ENCODE measurements around the gene ANXA9.

ANXA9 gene, protein sequence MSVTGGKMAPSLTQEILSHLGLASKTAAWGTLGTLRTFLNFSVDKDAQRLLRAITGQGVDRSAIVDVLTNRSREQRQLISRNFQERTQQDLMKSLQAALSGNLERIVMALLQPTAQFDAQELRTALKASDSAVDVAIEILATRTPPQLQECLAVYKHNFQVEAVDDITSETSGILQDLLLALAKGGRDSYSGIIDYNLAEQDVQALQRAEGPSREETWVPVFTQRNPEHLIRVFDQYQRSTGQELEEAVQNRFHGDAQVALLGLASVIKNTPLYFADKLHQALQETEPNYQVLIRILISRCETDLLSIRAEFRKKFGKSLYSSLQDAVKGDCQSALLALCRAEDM

DNA sequence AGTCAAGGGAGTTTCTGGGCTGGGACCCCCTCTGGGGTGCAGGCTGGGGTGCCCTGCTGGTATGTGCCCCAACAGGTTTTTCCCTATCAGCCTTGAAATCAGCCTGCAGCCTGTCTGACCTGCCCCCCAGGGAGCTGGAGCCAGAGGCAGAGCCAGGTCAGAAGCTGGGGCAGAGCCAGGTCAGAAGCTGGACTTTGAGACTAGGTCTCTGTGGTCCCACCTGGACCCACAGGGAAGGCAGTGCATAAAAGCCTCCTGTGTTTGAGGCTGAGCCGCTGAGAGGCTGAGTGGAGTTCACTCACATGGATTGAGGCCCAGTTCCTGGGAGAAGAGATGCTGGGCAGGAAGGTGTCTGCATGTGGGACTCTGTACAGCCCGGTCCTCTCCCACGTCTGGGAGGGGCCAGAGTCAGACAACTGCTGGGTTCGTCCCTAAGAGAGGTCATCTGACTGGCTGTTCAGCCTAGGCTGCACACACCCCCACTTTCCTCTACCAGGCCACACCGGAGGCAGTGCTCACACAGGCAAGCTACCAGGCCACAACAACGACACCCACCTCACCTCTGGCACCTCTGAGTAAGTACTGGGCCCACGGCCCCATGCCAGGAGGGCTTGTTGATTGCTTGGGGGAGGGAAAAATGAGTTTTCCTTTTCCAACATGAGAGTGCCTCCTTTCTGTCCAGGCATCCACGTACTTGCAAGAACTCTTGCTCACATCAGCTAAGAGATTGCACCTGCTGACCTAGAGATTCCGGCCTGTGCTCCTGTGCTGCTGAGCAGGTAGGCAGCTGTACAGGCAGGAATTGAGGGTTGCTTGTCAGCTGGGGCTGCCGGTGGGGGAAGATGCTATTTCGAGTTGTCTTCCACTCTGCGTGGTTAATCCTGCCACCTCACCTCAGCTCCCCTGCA is at the start of gene ANXA9:
Gene ANXA9 (plus strand): TSS at position 488 of the 908 bp plus-strand sequence. CDS start 814 bp downstream, outside the sequence.
- DNase-seq (ENCODE audit: low read depth) = no peak

DNA sequence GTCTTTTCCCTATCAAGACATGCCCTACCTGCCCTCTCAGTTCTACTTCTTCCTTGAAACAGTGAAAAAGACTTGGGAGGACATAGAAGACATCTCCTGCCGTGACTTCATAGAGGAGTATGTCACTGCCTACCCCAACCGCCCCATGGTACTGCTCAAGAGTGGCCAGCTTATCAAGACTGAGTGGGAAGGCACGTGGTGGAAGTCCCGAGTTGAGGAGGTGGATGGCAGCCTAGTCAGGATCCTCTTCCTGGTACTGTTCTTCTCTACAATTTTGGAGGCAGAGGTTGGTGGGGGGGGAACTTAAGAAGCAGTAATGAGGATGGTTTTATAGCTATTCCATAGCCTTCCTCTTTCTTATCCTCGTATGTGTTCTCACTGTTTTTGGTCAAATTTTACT is 37.2 kb upstream of the ANXA9 start:
- DNase-seq (ENCODE audit: low read depth) = no peak

DNA sequence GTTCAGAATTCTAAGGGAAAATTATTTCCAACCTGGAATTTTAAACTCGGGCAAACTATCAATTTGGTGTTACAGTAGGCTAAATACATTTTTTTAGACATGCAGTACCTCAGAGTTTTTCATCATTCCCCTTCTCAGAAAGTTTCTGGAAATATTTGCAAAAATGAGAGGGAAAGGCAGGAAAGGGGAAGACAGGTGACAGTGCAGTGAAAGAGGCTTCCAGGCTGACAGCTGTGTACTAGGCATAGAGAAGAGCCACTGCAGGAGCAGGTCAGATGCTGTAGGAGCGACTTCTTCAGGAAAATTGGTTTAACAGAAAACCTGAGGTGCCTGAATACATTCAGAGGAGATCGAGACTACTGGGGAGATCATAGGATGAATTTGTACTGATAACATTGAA is 27.4 kb upstream of the ANXA9 start:
- no peak for DNase-seq (ENCODE audit: low read depth)

DNA sequence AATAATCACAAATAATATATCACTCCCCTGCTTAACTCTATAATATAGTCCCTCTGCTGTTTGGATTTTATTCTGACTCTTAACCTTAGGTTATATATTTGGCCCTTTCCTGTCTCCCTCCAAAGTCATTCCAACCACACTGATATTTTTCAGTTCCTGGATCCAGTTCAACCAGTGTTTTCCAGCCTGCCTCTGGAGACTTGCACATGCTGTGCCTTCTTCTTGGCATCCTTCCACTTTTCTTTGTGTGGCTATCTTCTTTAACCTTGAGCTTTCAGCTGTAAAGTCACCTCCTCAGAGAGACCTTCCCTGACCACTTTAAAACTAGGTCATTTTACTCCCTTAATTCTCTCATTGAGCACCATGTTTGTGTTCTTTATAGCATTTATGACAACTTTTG is 26.8 kb upstream of the ANXA9 start:
- no peak for DNase-seq (ENCODE audit: low read depth)

DNA sequence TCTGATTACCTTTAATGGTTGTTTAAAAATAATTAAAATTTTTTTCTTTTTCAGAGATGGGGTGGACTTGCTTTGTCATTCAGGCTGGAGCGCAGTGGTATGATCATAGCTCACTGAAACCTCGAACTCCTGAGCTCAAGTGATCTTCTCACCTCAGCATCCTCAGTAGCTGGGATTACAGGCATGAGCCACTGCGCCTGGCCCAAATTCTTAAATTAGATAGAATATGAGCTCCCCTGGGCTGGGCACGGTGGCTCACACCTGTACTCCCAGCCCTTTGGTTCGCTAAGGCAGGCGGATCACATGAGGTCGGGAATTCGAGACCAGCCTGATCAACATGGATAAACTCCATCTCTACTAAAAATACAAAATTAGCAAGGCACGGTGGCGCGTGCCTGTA is 24.4 kb upstream of the ANXA9 start:
- DNase-seq (ENCODE audit: low read depth) = no peak

DNA sequence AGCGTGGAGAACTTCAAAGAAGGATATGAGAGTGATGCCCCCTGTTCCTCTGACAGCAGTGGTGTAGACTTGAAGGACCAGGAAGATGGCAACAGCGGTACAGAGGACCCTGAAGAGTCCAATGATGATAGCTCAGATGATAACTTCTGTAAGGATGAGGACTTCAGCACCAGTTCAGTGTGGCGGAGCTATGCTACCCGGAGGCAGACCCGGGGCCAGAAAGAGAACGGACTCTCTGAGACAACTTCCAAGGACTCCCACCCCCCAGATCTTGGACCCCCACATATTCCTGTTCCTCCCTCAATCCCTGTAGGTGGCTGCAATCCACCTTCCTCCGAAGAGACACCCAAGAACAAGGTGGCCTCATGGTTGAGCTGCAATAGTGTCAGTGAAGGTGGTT is 21.4 kb upstream of the ANXA9 start:
- no peak for DNase-seq (ENCODE audit: low read depth)

DNA sequence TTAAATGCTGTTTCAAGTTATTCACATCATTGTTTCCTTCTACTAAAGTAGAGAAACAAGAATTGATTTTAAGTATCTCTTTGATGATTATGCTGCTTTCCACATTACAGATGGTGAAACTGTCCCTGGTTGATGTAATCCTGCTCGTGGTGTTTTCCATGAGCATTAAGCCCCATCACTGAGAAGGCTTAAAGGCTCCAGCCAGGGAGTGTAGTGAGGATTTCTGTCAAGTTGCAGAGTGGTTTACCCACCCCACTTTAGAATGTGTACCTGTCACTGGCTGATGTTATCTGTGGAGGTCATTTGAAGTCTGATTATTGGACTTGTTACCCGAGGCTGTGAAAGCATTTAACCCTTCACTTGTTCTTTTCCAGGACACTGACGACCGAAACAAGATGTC is 20.3 kb upstream of the ANXA9 start:
- no peak for DNase-seq (ENCODE audit: low read depth)

DNA sequence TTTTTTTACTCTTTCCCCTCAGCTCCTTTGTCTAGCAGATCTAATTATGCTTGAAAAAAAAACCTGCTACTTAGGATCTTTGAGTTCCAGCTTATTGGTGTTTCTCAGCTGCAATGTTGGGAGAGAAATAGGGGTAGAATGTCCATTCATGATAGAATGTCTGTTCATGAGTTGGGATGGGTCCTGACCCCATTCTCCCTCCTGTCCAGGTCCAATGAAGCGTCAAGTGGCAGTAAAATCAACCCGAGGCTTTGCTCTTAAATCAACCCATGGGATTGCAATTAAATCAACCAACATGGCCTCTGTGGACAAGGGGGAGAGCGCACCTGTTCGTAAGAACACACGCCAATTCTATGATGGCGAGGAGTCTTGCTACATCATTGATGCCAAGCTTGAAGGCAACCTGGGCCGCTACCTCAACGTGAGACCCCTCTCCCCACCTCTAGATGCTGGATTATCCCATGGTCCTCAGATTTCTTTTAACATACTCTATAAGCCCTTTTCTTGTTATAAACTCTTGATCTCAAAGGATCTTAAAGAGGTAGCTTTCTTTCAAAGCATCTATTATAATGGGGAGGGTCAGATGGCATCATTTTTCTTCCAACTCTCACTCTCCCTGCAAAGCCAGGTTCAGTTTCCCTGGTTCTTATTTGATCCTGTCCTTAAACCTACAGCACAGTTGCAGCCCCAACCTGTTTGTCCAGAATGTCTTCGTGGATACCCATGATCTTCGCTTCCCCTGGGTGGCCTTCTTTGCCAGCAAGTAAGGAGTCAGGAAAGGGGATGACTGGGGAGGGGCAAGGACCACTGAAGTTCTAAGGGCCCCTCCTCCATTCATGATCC is 18.6 kb upstream of the ANXA9 start:
- no peak for DNase-seq (ENCODE audit: low read depth)

DNA sequence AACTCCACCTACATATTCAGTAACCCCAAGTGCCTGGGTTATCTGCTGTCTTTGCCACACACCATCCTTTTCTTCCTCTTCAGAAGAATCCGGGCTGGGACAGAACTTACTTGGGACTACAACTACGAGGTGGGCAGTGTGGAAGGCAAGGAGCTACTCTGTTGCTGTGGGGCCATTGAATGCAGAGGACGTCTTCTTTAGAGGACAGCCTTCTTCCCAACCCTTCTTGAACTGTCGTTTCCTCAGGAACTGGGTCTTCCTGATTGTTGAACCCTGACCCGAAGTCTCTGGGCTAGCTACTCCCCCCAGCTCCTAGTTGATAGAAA is 18.0 kb upstream of the ANXA9 start:
- no peak for DNase-seq (ENCODE audit: low read depth)

DNA sequence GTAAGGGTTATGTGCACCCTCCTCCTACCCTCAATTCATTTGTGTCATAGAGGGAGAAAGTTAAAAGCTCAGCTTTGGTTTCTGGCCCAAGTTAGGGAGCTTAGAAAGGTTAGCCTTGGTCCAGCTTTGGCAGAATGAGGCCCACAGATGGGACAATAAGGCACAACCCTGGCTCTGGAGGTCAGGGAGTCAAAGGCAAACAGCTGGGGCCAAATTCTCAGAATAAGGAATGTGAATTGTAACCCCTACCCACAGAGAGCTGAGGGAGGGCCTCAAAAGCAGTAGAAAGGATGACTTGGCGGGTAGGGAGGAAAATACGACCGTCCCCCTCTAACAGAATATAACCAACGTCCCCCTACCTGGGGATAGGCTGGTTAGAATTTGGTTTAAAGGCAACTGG is 16.5 kb upstream of the ANXA9 start:
- no peak for DNase-seq (ENCODE audit: low read depth)

DNA sequence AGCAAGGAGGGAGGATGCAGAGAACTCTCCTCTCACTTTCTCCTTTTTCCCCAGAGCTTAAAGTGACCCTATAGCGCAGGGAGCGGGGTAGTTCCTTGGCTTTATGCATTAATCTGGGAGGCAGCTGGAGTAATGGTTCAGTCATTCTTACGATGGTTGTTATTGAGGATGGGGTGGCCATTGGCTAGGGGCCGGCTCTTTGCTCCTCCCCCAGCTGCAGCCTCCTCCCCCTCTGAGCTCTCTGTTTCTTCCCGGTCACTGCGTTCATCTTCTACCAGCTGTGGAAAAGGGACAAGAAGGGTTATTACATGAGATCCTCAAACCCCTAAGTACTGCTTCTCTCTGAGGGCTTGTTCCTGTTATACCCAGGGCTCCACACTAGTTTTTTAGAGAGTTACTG is 16.1 kb upstream of the ANXA9 start:
- no peak for DNase-seq (ENCODE audit: low read depth)

DNA sequence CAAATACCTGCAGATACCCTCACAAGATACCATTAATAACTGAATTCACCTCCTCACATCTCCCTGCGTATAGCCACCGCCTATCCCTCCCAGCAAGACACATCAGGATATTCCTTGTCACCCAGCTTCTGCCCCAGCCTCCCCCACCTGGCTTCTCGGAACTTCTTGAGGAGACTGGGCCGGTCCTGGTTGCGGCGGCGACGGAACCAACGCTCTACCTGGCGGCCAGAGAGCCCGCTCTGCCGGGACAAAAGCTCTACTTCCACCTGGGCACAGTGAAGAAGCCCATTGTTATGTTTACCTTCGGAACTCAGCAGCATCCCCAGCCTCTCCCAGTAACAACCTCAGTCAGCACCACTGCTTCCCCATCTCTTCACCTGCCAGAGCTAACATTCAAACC is 14.2 kb upstream of the ANXA9 start:
- DNase-seq (ENCODE audit: low read depth) = no peak

DNA sequence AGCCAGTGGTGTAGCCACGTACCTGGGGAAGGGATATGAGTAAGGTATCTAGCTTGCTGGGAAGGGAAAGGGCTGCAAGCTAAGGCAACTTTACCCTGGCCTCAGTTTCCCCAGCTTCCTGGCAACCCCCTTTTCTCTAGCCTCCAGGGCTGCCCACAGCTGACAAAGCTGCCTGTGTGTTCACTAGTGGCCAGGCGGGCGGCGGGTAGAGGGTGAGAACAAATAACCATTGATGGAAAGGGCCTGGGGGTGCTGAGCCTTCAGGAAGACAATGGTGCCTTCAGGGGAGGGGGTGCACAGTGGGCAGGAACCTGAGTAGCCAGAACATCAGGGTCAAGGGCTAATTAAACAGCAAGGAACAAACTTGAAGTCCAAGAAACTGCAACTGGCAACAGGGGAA is 13.6 kb upstream of the ANXA9 start:
- no peak for DNase-seq (ENCODE audit: low read depth)

DNA sequence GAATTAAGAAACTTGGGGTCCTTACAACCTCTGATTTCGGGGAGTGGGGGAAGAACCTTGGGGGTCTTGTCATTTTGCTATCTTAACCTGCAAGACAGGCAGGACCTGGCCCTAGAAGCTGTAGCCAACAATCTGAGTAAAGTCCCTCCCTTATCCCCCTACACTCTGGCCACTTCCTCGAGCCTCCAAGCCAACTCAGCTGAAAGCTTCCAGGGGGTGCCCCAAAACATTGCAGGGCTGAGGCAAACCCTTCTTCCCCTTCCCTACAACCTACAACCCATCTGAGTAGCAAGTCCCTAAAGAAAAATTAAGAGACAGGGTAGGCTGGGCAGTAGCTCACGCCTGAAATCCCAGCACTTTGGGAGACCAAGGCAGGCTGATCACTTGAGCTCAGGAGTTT is 12.5 kb upstream of the ANXA9 start:
- no peak for DNase-seq (ENCODE audit: low read depth)

DNA sequence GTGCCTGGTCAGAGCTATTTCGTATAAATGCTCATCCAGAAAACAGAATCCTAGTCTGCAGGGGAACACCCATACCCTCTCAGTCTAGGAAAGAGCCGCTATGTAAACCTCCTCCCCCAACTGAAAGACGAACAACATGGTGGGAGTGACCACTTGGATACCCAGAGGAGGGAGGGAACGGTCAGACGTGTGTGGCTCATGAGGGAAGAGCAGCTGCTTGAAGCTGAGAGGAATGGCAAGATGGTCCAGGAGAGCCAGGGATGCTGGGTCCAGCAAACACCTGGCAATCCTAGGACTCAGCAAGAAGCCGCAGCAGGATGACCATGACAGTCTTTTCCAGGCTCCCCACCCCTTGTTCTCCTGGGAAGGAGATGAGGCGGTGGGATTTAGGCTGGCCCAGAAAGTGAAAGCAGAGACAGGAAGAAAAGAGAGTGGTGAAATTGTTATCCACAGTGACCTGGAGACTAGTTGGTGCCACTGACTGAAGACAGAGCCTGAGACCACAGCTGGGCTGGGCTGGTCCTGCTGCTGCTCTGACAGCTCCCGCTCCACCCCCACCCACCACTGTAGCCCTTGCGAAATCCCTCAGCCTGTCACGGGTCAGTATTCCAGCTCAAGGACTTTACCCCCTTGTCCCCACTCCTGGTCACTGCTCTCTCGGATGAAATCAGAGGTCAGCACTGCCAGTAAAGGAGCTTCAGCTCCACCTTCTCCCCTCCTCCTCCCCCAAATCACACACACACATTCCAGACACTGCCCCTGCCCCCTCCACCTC is 11.1 kb upstream of the ANXA9 start:
- DNase-seq (ENCODE audit: low read depth) = peak; percentile 71

DNA sequence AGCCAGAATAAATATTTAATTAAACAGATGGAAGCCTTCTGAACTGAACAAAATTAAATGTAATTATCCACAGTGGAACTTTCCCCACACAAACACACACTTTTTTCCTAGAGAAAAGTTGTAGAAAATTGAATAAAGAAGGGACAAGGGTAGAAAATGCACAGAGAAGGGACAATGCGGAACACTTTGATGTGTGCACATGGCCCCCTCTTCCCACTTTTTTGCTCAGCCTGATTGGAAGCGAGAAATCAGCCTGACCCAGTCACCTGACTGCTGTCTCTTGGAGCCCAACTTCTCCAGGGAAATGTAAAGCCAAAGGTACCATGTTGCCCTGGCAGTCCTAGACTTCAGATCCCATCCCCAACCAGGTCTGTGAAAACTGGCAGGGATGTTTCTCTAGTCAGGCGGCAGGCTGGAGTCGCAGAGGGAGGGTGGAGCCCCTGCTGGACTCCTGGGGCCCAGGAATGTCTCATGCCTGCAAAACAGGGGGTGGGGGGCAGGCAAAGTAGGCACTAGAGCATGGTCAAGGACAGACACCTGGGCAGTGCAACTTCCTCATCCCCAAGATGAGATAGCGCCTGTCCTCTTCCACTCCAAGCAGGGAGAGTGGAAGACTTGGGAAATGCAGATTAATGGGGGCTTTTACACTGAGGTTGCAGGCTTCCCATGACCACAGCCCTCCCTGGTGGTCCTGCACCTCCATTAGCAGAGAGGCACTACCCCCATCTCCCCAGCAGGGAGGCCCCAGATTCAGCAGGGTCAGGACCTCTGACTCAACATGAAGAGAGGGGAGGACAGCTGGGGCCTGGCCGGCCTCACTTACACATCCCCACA is 10.3 kb upstream of the ANXA9 start:
- DNase-seq (ENCODE audit: low read depth) = no peak

DNA sequence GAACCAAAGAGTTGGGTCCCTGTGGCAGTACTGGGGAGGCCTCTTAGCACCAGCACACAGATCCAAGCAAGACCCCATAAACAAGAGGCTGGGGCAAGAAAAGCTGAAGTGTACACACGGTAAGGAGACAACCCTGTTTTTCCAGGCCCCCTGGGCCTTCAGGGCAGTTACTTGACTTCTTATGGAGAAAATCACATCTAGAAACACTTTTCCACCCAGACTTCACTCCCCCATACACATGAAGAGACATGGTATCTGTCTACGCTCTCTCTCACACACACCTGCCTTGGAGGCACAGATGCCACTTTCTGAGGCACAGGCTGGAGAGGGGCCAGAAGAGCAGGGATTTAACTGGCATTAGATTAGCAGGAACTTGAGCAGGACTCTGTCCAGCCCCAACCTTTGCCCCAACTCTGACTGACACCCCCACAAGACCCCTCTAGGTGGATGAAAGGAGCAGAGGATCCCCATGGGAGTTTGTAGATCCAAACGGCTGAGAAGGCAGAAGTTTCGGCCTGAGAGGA is 9.6 kb upstream of the ANXA9 start:
- DNase-seq (ENCODE audit: low read depth) = no peak

DNA sequence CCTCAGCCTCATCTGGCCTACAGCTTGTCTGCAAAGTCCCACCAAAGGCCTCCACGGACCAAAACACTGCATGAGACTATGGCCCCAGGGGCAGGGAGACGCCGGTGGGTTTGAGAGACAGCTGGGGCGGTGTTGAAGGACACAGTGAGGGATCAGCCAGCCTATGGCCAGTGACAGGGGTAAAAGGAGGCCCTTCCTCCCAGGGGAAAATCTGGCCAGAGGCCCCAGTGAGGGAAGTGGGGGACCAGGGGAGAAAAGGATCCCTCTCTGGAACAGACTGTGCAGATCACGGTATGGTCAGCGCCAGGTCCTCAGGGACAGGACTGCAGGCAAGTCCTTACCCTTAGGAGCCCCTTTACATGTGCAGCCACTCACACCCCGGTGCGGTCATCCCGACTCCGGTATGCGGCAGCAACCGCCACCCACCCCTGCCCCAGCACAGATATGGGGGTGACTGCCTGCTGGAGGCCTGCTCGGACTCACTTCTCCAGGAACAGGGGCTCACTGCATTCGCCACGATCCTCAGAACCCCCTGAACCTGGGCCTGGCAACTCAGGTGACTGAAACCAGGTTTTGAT is 8.7 kb upstream of the ANXA9 start:
- no peak for DNase-seq (ENCODE audit: low read depth)

DNA sequence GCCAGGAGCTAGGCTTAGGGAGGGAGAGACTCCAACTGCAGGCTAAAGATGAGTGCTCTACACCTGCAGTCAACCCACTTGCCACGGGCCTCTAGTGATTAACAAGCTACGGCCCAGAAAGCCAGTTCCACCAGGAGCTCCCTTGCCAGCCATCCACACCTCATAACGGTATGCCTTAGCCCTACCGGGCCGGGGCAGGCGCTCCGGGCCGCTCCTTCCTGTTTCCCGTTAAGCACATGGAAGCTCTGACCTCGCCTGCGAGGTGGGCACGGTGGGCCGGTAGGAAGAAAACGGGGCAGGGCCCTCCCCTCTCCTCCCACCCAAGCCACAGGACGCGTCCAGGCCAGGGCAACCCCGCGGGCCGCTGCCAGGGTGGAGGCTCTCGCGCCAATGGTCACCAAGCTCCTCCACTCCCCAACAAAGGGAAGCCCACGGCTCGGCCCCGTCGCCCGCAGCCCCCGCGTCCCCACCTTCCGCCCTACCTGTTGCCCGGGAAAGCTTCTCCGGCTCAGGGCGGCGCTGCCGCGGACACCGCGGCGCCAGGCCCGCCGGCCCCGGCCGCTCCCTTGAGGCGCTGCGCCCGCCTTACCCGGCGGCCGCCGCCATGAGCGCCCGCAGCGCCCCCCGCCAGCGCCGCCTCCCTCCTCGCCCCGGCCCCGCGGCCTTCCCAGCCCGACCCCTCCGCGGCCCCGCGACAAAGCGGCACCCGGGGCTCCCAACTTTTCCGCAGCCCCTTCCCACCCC is 8.1 kb upstream of the ANXA9 start:
- no peak for DNase-seq (ENCODE audit: low read depth)

Data from fibroblast of gingiva (primary cell).